Stimulated activated naive CD8-positive, alpha-beta T cell treated with anti-CD3 and anti-CD28 coated beads, Interleukin-15, Interleukin-2, amounts not matched to agents 100 U/mL and 50 U/mL, for 24 hours (primary cell): Measurements from ENCODE around the gene SATB1.
A peak's percentile ranks its signal among the peaks of the same experiment; 100 is the strongest.
"Not testable (repeated sequence)": the region's sequence is repeated elsewhere in the genome, so short reads cannot be mapped to it uniquely, and the experiment has no call there.

Experiments
- ATAC-seq: fragments of 150-1000 bp; cut with Tn5 transposase; one replicate; pipeline ENCODE4 v1.10.0; 2021
- DNase-seq: peaks from one replicate; pipeline ENCODE4 v3.0.0; 2021

Gene SATB1

DNA sequence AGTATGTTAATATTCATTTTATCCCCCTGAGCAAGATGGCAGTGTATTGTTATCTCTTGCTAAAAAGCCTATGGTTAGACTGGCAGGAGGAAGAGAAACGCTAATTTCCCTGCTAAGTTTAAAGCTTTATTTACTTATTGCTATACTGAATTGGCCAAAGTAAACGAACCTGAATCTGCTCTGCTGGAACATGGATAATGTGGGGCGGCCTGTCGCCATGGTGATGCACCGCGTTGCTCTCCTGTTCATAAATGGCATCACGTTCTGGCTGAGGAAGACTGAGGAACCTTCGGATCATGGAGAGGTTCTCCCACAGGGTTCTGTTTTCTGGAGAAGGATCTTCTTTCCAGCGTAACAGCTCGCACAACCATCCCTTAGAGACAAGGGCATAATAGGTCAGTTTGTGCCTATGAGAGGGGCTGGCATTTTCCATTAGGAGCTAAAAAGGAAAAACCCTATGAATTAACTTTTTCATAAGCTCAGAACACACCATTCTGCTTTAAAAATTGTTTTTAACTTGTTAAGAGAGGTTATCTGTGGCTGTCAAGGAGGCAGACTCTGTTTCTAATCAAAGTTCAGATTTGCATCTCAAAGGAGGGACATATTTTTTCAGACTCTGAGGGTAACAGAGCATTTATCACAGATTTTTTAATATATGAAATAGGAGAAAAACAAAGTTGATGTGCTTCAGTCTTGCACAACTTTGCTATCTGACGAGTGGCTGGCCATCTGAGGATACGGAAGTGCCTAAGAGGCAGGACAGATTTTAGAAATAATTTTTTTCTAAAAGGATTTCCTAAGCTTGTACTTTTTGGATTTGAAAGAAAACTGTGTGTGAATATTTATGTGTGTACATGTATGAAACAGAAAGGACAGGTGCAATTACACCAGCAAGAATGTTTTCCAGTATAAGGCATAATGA lies 73.1 kb downstream of the SATB1 start:
- no peak for ATAC-seq
- DNase-seq = no peak

DNA sequence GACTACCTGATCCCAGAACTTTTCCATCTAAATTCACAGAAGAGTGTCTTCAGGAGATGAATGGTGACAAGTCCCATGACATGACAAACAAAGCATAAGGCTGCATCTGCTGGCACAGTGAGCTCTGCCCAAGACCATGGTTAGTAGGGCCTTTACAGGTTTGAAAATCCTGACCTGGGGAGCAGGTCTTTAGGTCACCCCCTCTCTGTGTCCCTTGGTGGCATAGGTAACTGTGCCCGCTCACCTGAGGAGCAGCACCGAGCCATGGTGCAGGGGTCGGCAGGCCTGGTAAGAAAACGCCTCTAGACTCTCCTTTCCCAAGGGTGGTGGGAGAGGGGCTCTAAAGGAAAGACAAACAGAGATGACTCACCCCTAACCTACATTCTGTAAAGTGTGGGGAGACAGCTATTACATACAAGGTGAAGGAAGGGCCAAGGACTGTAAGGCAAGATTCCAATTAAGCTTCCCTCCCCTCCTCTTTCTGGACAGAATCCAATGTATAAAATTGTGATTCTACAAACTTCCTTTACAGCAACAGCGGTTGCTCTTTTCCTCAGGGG lies 74.0 kb downstream of the SATB1 start:
- ATAC-seq = no peak
- peak; percentile 6 for DNase-seq

DNA sequence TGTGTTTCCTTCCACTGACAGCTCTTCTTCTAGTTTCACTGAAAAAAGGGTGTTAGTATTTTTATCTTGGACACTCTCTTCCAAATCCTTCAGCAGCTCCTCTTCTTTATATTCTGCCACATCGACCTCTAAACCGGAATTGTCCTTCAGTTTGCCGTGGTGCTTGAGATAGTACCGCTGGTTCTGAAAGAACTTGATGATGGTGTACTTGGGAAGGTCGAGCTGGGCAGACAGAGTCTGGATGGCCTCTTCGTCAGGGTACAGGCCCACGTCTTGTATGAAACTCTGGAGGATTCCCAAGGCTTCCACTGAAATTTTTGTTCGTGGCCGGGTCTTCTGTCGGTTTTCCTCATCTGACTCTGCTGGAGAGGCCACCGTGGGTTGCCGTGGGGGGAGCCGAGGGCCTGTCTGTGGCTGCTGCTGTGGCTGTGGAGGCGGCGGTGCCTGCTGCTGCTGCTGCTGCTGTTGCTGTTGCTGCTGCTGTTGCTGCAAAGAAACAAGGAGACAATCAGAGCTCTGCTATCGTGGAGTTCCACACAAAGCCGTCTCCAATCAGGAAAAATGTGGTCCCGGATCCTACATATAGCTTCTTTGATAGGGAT lies 75.8 kb downstream of the SATB1 start:
- no peak for ATAC-seq

GRCh38 chr3:18346097-18346496 lies 79.0 kb downstream of the SATB1 start:
- ATAC-seq (peak; percentile 28), DNase-seq (no peak)

More for the DNA sequence above, 75.8 kb downstream of the SATB1 start:
- peak; percentile 8 for DNase-seq

DNA sequence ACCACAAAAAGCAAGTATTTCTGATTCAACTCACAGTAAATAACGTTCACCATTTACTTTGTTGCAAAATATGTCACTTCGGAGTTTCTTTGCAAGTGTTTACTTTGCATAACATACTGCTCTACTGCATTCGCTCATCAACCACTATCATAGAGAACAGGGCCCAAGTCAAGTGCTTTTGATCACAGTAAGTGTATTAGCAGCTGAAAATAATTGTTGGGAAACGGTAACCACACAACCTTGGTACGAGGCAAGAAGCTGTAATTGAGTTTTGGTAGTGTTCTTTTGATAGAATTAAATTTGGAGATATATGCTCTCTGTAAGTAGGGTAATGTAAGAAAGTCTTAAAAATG lies 80.1 kb downstream of the SATB1 start:
- DNase-seq (no peak), ATAC-seq (no peak)

DNA sequence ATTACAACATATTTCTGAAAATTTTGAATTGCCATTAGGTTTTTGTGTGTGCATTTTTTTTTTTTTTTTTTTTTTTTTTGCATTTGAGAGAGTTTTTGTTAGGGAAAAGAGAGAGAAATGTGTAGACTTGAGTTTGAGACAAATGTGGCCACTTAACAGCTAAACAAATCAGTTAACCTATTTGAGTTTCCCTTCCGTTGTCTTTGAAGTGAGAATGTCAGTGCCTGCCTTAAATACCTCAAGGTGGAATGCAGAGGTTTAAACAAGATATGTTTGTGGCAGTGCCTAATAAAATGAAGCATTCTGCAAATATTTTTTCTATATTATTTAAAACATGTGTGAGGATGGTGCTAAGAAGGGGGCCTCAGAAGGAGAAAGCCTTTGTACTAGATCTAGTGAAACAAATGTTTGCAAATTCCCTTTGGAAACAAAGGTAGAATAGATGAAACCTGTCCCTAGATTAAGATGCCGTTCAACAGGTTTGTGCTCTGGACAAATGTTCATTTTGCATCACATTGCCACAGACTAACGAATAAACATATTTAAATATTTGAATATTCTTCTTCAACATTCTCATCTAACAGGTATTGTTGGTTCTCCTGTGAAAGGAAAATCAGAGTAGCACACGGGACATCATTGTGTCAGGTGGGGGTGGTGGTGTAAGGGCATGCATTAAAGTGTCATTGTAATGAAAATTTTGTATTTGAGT lies 80.7 kb downstream of the SATB1 start:
- no peak for DNase-seq
- ATAC-seq = no peak

DNA sequence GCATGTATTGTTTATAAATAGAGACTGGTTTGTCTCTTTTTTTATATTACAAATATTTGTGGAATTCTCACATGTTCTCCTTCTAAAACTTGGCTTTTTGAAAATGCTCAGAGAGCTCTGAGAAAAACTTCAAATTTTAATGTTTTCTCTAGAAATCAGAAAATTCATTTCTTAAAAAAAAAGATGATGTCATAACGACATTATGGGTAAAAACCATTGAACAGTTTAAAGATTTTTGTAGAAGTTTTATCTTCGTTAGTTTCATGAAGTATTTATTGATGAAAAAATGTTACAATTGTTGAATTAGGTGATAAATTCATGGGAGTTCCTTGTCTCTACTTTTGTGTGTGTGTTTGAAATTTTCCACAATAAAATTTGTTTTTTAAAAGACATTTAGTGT lies 81.3 kb downstream of the SATB1 start:
- ATAC-seq (no peak), DNase-seq (no peak)

DNA sequence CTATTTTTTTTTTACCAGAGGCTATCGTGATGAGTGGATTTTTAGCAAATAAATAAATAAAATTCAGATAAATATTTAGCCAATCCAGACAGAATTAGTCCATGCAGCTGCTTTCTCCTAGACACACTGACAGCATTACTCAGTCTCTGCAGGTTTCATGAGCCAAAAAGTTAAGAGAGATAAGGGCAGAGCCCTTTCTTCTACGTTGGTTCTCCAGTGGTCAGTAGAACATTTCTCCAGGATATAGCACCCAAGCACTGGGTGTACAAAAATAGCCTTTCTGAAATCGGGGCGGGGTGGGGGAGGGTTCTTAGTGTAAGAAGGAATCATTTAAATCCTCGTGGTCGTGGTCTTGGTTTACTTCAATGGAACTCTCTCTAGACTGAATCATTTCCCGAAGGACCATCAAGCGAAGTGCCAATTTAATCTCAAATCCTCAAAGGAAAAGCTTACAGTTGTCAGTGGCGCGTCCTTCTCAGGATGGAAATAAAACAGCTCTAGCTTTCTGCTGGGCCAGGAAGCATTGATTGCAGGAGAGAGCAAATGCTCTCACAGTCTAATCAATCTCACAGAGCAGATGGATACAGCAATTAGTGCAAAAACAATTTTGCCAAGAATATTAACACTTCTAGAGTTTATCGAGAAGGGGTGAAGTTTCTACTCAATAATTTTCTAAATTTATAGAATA lies 86.2 kb downstream of the SATB1 start:
- no peak for DNase-seq
- no peak for ATAC-seq

- no peak for ATAC-seq
- no peak for DNase-seq
Observed at GRCh38 chr3:18337231-18337630, 87.9 kb downstream of the SATB1 start.

- ATAC-seq (peak; percentile 57), DNase-seq (no peak)
Observed at GRCh38 chr3:18334837-18335601, 90.1 kb downstream of the SATB1 start.

DNA sequence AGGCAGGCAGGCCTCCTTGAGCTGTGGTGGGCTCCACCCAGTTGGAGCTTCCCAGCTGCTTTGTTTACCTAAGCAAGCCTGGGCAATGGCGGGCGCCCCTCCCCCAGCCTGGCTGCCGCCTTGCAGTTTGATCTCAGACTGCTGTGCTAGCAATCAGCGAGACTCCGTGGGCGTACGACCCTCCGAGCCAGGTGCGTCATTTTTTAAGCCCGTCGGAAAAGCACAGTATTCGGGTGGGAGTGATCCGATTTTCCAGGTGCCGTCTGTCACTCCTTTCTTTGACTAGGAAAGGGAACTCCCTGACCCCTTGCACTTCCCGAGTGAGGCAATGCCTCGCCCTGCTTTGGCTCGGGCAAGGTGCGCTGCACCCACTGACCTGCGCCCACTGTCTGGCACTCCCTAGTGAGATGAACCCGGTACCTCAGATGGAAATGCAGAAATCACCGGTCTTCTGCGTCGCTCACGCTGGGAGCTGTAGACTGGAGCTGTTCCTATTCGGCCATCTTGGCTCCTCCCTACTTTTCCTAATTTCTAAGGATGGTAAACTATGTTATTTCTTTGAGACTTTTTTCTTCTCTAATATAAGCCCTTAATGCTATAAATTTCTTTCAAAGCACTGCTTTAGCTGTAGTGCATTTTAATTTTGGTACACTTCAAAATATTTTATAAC lies 94.2 kb downstream of the SATB1 start:
- DNase-seq, ATAC-seq: not testable (repeated sequence)

- DNase-seq (no peak), ATAC-seq (no peak)
Observed at GRCh38 chr3:18308096-18308650, 117.0 kb downstream of the SATB1 start.

DNA sequence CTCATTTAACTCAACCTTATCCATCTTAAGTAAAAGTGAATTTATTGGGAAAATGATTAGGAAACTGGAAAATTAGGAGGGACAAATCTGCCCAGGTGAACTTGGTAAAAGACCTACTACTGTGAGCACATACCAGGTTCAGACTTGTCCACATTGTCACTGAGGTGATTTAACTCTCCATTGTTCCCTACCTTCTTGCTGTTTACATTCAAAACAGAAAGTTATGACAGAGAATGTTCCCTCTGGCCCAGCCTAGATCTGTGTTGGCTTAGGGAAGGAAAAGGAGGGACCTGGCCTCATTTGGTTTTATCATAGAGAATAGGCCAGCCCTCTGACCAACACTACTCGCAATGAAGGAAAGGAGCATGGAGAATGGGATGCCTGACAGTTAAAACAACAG lies 117.6 kb downstream of the SATB1 start:
- no peak for DNase-seq
- no peak for ATAC-seq

DNA sequence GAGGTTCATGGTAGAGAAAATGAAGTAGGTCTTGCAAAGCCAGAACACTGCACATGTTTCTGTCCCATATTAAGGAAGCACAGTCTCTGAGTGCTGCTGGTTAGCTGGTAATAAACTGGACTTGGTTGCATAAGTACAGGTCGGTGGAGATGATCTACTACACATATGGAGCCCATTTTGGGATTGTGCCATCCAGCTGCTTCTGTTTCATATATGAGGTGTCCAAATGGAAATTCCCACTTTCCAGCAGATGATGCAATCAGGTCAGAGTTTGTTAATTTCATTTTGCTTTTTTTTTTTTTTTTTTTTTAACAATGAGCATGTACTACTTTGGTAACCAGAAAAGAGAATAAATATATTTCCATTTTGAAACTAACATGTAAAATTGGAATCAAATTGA lies 122.6 kb downstream of the SATB1 start:
- ATAC-seq (no peak), DNase-seq (no peak)

DNA sequence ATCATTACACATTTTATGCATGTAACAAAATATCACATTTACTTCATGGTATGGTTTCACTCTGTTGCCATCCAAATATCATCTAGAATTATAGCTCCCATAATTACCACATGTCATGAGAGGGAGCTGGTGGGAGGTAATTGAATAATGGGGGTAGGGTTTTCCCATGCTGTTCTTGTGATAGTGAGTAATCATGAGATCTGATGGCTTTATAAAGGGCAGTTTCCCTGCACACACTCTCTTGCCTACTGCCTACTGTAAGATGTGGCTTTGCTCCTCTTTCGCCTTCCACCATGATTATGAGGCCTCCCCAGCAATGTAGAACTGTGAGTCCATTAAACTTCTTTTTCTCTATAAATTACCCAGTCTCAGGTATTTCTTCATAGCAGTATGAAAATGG lies 123.4 kb downstream of the SATB1 start:
- DNase-seq = no peak
- ATAC-seq = peak; percentile 63

- no peak for ATAC-seq
- no peak for DNase-seq
Observed at GRCh38 chr3:18300916-18301315, 124.2 kb downstream of the SATB1 start.

DNA sequence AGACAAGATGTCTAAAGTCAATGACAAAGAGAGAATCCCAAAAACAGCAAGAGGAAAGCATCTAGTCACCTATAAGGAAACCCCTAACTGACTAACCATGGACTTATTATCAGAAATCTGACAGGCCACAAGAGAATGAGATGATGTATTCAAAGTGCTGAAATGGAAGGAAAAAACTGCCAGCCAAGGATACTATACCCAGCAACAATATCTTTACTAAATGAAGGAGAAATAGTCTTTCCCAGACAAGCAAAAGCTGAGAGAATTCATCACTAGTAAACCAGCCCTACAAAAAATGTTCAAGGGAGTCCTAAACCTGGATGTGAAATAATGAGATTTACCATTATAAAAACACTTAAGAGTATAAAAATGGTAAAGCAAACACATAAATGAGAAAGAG lies 128.0 kb downstream of the SATB1 start:
- DNase-seq (no peak), ATAC-seq (no peak)
